Activated effector memory CD4-positive, alpha-beta T cell treated with anti-CD3 and anti-CD28 coated beads, Interleukin-2, amount 50 U/mL, for 16 hours (primary cell): ENCODE results near the gene OR10AD1.
"Not testable (repeated sequence)": the region's sequence is repeated elsewhere in the genome, so short reads cannot be mapped to it uniquely, and the experiment has no call there.

Source experiments
- DNase-seq: peaks from one replicate; pipeline ENCODE4 v3.0.0-alpha.2; 2020

OR10AD1 gene

DNA sequence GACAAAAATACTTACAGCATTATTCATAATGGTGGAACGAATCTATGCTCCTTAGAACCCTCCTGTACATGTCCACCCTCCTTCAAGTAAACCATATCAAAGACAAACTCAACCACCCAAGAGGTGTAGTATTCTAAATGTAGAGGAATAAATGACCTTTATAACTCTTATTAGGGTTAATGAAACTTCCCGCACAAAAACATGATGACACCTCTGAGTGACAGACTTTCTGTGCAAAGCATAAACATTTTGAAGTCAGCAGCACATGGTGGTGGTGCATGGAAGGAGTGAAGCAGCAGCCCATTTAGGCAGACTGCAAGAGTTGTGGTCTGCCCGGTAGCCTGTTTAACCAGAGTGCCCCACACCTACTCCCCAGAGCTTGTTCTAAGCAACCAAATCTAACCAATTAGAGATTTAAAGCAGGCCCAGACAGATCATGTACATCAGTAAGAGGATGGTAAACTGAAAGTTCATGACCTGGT lies 45.2 kb downstream of the OR10AD1 start:
- no peak for DNase-seq

DNA sequence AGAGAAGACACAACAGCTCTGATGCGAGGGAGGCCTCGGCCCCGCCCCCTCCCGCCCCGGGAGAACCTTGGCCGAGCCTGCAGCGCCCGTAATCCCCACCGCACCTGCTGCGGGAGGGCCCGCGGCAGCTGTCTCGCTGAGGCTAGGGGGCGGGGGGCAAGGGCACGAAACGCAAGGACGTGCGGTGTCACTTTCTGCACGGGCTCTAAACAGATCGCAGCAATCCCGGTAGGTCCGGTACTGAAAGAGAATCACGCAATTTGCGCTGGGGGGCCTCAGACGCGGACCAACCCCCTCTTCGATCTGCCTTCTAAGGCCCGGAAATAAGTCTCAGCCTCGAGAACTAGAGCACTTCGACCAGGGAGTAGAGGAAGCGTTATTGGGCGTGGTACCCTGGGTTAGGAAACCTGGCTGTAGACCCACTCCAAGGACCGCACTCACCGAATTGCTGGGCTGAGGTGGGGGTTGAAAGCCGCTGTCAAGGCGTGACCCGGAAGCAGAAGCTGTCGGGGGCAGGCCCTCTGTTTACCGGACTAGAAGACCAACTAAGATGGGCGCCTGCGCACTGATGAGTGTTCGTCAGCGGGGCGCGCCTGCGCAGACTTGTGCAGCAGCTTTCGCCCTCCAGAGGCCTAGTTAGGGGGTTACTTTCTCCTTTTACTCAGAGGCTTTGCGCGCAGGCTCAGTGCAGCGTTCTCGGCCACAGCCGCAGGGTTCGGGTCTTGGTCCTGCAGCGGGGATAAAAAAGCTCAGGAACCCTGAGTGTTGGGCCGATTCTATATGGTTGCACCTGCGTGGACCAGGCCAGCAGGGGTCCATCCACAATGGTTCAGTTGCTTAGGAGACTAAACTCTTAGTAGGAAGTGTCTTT lies 45.8 kb downstream of the OR10AD1 start, which contains the start of gene ASB8:
Gene ASB8, minus strand, starts transcription at position 498 of the 871 bp plus-strand sequence. CDS start 4,019 bp downstream, outside the sequence.
- DNase-seq = peak; percentile 100

DNA sequence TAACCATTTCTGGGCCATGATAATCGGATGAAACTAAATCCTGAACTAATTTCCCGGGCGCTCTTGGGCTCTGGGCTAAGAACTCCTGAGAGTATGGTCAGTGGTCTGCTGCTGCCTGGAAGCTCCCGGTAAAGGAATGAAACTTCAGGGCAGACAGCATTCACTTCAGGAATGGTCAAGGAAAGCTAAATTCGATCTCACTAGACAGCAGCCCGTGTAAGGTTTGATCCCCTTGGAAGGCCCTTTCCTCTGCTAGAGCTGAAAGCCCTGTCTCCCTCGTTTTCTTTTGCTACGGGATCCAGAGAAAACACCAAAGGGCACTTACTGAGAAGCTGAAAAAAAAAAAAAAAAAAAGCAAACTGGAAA lies 46.5 kb downstream of the OR10AD1 start:
- DNase-seq = no peak

DNA sequence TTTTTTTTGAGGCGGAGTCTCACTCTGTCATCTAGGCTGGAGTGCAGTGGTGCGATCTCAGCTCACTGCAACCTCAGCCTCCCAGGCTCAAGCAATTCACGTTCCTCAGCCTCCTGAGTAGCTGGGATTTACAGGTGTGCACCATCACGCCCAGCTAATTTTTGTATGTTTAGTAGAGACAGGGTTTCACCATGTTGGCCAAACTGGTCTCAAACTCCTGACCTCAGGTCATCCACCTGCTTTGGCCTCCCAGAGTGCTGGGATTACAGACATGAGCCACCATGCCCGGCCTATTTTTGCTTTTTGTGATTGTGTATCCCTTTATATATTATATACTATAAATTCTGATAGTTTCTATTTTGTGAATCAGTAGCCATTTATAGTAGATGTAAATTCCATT lies 47.3 kb downstream of the OR10AD1 start:
- not testable (repeated sequence) for DNase-seq
